WTC11 (cell line): ENCODE measurements around the gene NHS. TPM values are rescaled to one million over a fixed set of nuclear protein-coding genes. Genes with fewer than 3 reads are reported as not detected.

Experiments used
- ATAC-seq: fragments of 200-7000 bp; cut with Tn5 transposase; 2 replicates; pipeline ENCODE4 v1.10.0; 2021; ENCODE audit warnings: mild to moderate bottlenecking, moderate library complexity
- CTCF ChIA-PET: fragments of 300-600 bp; sonication (Branson Sonifier 250); formaldehyde crosslinking; loops from one replicate; lab custom pipeline; 2021; ENCODE audit warnings: antibody characterized with exemption; lab: Charles Lee
- POLR2A ChIA-PET: fragments of 350-600 bp; sonication (Branson Sonifier 250); formaldehyde crosslinking; loops from one replicate; lab custom pipeline; 2021; ENCODE audit warnings: antibody characterized with exemption; lab: Charles Lee
- DNase-seq: peaks from one replicate; pipeline ENCODE4 v3.0.0; 2021; ENCODE audit warnings: low spot score
- H3K27ac Mint-ChIP-seq: 2 replicates; pipeline ENCODE4 v1.8.0; 2021; ENCODE audit warnings: mixed read lengths
- H3K27me3 Mint-ChIP-seq: 2 replicates; pipeline ENCODE4 v1.8.0; 2021; ENCODE audit warnings: low read depth, mild to moderate bottlenecking, moderate library complexity, mixed read lengths
- H3K36me3 Mint-ChIP-seq: 2 replicates; pipeline ENCODE4 v1.8.0; 2021; ENCODE audit warnings: mixed read lengths
- H3K4me1 Mint-ChIP-seq: 2 replicates; pipeline ENCODE4 v1.8.0; 2022; ENCODE audit warnings: mixed read lengths
- H3K4me3 Mint-ChIP-seq: 2 replicates; pipeline ENCODE4 v1.8.0; 2021; ENCODE audit warnings: mild to moderate bottlenecking, moderate library complexity, mixed read lengths
- H3K9me3 Mint-ChIP-seq: 2 replicates; pipeline ENCODE4 v1.8.0; 2021; ENCODE audit warnings: mixed read lengths
- E2F1 ChIP-seq: sonication (generic); formaldehyde crosslinking; IDR thresholded peaks from 2 replicates; pipeline ENCODE4 v1.8.0; 2022; ENCODE audit warnings: mild to moderate bottlenecking, missing genetic modification reagents
- E2F5 ChIP-seq: sonication (generic); formaldehyde crosslinking; IDR thresholded peaks from 2 replicates; pipeline ENCODE4 v1.8.1; 2022; ENCODE audit warnings: mild to moderate bottlenecking, moderate library complexity, missing genetic modification reagents
- ERG ChIP-seq: fragments of 250-450 bp; sonication (Bioruptor Pico); IDR thresholded peaks from 2 replicates; pipeline ENCODE4 v1.8.0; 2021; ENCODE audit warnings: mild to moderate bottlenecking
- ESRRA ChIP-seq: sonication (generic); formaldehyde crosslinking; IDR thresholded peaks from 2 replicates; pipeline ENCODE4 v1.8.1; 2022; ENCODE audit warnings: mild to moderate bottlenecking, missing genetic modification reagents, borderline replicate concordance
- GABPB1 ChIP-seq: sonication (generic); formaldehyde crosslinking; IDR thresholded peaks from 2 replicates; pipeline ENCODE4 v1.8.1; 2023; ENCODE audit warnings: mild to moderate bottlenecking, missing genetic modification reagents
- HMGA2 ChIP-seq: fragments of 250-450 bp; sonication (Bioruptor Pico); IDR thresholded peaks from 2 replicates; pipeline ENCODE4 v1.4.0; 2021; ENCODE audit warnings: mild to moderate bottlenecking, moderate library complexity
- HMGXB4 ChIP-seq: sonication (generic); formaldehyde crosslinking; IDR thresholded peaks from 2 replicates; pipeline ENCODE4 v1.8.1; 2023; ENCODE audit warnings: mild to moderate bottlenecking, moderate library complexity, missing genetic modification reagents
- IRF2 ChIP-seq: sonication (generic); formaldehyde crosslinking; IDR thresholded peaks from 2 replicates; pipeline ENCODE4 v1.8.0; 2022; ENCODE audit warnings: low read depth, missing genetic modification reagents, borderline replicate concordance
- JUN ChIP-seq: sonication (generic); formaldehyde crosslinking; IDR thresholded peaks from 2 replicates; pipeline ENCODE4 v1.8.0; 2023; ENCODE audit warnings: mild to moderate bottlenecking, missing genetic modification reagents
- MAX ChIP-seq: sonication (generic); formaldehyde crosslinking; IDR thresholded peaks from 2 replicates; pipeline ENCODE4 v1.8.0; 2022; ENCODE audit warnings: mild to moderate bottlenecking, missing genetic modification reagents
- NFATC4 ChIP-seq: fragments of 250-450 bp; sonication (Bioruptor Pico); IDR thresholded peaks from 2 replicates; pipeline ENCODE4 v1.9.0; 2021; ENCODE audit warnings: mild to moderate bottlenecking
- NR1H2 ChIP-seq: sonication (generic); formaldehyde crosslinking; IDR thresholded peaks from 2 replicates; pipeline ENCODE4 v1.9.0; 2021; ENCODE audit warnings: mild to moderate bottlenecking, moderate library complexity, missing genetic modification reagents
- NR2C2 ChIP-seq: sonication (generic); formaldehyde crosslinking; IDR thresholded peaks from 2 replicates; pipeline ENCODE4 v1.8.0; 2022; ENCODE audit warnings: mild to moderate bottlenecking, missing genetic modification reagents
- PRRX2 ChIP-seq: fragments of 250-450 bp; sonication (Bioruptor Pico); IDR thresholded peaks from 2 replicates; pipeline ENCODE4 v1.8.0; 2021; ENCODE audit warnings: mild to moderate bottlenecking
- RELA ChIP-seq: sonication (generic); formaldehyde crosslinking; IDR thresholded peaks from 2 replicates; pipeline ENCODE4 v1.8.1; 2022; ENCODE audit warnings: missing genetic modification reagents, mild to moderate bottlenecking, borderline replicate concordance
- USF2 ChIP-seq: sonication (generic); formaldehyde crosslinking; IDR thresholded peaks from 2 replicates; pipeline ENCODE4 v1.8.1; 2023; ENCODE audit warnings: mild to moderate bottlenecking, missing genetic modification reagents, moderate library complexity
- ZBTB21 ChIP-seq: sonication (generic); formaldehyde crosslinking; IDR thresholded peaks from 2 replicates; pipeline ENCODE4 v1.8.1; 2023; ENCODE audit warnings: mild to moderate bottlenecking, missing genetic modification reagents, borderline replicate concordance
- ZBTB43 ChIP-seq: sonication (generic); formaldehyde crosslinking; IDR thresholded peaks from 2 replicates; pipeline ENCODE4 v1.8.1; 2023; ENCODE audit warnings: mild to moderate bottlenecking, missing genetic modification reagents
- ZNF121 ChIP-seq: sonication (generic); formaldehyde crosslinking; IDR thresholded peaks from 2 replicates; pipeline ENCODE4 v1.8.0; 2023; ENCODE audit warnings: missing genetic modification reagents
- ZNF219 ChIP-seq: sonication (generic); formaldehyde crosslinking; IDR thresholded peaks from 2 replicates; pipeline ENCODE4 v1.8.0; 2023; ENCODE audit warnings: missing genetic modification reagents, mild to moderate bottlenecking, borderline replicate concordance
- ZNF232 ChIP-seq: sonication (generic); formaldehyde crosslinking; IDR thresholded peaks from 2 replicates; pipeline ENCODE4 v1.8.0; 2022; ENCODE audit warnings: mild to moderate bottlenecking, missing genetic modification reagents
- ZNF263 ChIP-seq: sonication (generic); formaldehyde crosslinking; IDR thresholded peaks from 2 replicates; pipeline ENCODE4 v1.8.1; 2022; ENCODE audit warnings: low read depth, mild to moderate bottlenecking, moderate library complexity, missing genetic modification reagents
- total RNA-seq: library from RNA; stranded (reverse); gene quantifications from 3 replicates; pipeline ENCODE4 v1.2.3, GENCODE V29; 2021

NHS gene
- total RNA-seq, 1 experiment from 2014 or later: 5.8 TPM

- POLR2A ChIA-PET: no interaction called here
- CTCF ChIA-PET: interaction anchor here (0.6 kb wide), 1 partner anchor 493 kb away, joined by 4 read pairs; no protein-coding TSS in a partner anchor
- no peak overlapping the region for H3K4me3 Mint-ChIP-seq
- H3K27ac Mint-ChIP-seq: no peak overlapping the region
- H3K36me3 Mint-ChIP-seq: no peaks in the 10 kb centered on the region
- TF ChIP-seq ZNF232 (CRISPR knock-in tag): no peak
- TF ChIP-seq ZNF263: no peak
- TF ChIP-seq MAX (CRISPR knock-in tag): no peak
- TF ChIP-seq ERG (CRISPR knock-in tag): no peak
- TF ChIP-seq JUN (CRISPR knock-in tag): no peak
- TF ChIP-seq GABPB1 (CRISPR knock-in tag): no peak
- TF ChIP-seq NR2C2 (CRISPR knock-in tag): no peak
- H3K27me3 Mint-ChIP-seq: peaks cover 15% of the 10 kb centered on the region
- no peaks in the 10 kb centered on the region for H3K9me3 Mint-ChIP-seq
- ATAC-seq (no peak), DNase-seq (no peak)
- no peaks in the 10 kb centered on the region for H3K4me1 Mint-ChIP-seq
Measured at GRCh38 chrX:17707731-17708130, 332.7 kb downstream of the NHS start.

GRCh38 chrX:17710871-17711301, 335.9 kb downstream of the NHS start:
- ATAC-seq (no peak), DNase-seq (no peak)
- H3K27ac Mint-ChIP-seq: no peak overlapping the region

GRCh38 chrX:17713288-17713687, 338.3 kb downstream of the NHS start:
- Mint-ChIP-seq H3K36me3 (no peaks in the 10 kb centered on the region), H3K27ac (no peak overlapping the region), H3K27me3 (peaks cover 28% of the 10 kb centered on the region), H3K4me1 (no peaks in the 10 kb centered on the region), H3K9me3 (no peaks in the 10 kb centered on the region), H3K4me3 (no peak overlapping the region)
- no peak for DNase-seq
- POLR2A ChIA-PET: no interaction called here
- CTCF ChIA-PET: no interaction called here
- ATAC-seq: no peak
- TF ChIP-seq RELA (CRISPR knock-in tag) (no peak), ZNF121 (no peak), HMGXB4 (CRISPR knock-in tag) (no peak), IRF2 (CRISPR knock-in tag) (no peak), USF2 (CRISPR knock-in tag) (no peak), ZNF232 (CRISPR knock-in tag) (no peak), E2F1 (no peak), ZNF219 (CRISPR knock-in tag) (no peak), HMGA2 (CRISPR knock-in tag) (no peak), NR1H2 (no peak), ESRRA (CRISPR knock-in tag) (no peak), PRRX2 (CRISPR knock-in tag) (no peak), E2F5 (CRISPR knock-in tag) (no peak)

More at GRCh38 chrX:17710871-17711301, 335.9 kb downstream of the NHS start:
- CTCF ChIA-PET: no interaction called here
- no peak for TF ChIP-seq ZBTB43 (CRISPR knock-in tag)
- TF ChIP-seq ESRRA (CRISPR knock-in tag): no peak
- no peak for TF ChIP-seq ZBTB21 (CRISPR knock-in tag)
- TF ChIP-seq NFATC4 (CRISPR knock-in tag): no peak
- no peak for TF ChIP-seq ERG (CRISPR knock-in tag)
- Mint-ChIP-seq H3K4me3 (no peak overlapping the region), H3K4me1 (no peaks in the 10 kb centered on the region), H3K36me3 (no peaks in the 10 kb centered on the region), H3K9me3 (no peaks in the 10 kb centered on the region), H3K27me3 (peaks cover 17% of the 10 kb centered on the region)
- POLR2A ChIA-PET: no interaction called here
